GM13976 (cell line): ENCODE measurements around the gene NSDHL.

Experiments used
- DNase-seq: peaks from one replicate; pipeline ENCODE4 v3.0.0; 2012; ENCODE audit warnings: low spot score
- CTCF ChIP-seq: IDR thresholded peaks from 2 replicates; pipeline ENCODE4 v1.5.1; 2012; ENCODE audit warnings: borderline replicate concordance, mild to moderate bottlenecking; ENCODE audit not compliant: insufficient read depth; ENCODE audit errors: extremely low read depth, missing control alignments, control extremely low read depth
- in situ Hi-C: fragments of 300-500 bp; cut with MboI; formaldehyde crosslinking; loops from one replicate; pipeline ENCODE4 v1.12.0; 2022; ENCODE audit warnings: low sequenced_read_pairs, mixed read lengths, inconsistent platforms; ENCODE audit not compliant: unreplicated experiment

NSDHL gene

GRCh38 chrX:152817078-152817764 is 13.6 kb upstream of the NSDHL start:
- TF ChIP-seq CTCF: peak; percentile 26
- no peak for DNase-seq
- in situ Hi-C loops: loop anchor here (10.0 to 25.0 kb wide), 2 partner anchors 172 to 1055 kb away; no protein-coding TSS in a partner anchor

GRCh38 chrX:152818356-152818755 is 12.5 kb upstream of the NSDHL start:
- no peak for TF ChIP-seq CTCF
- DNase-seq: no peak
- in situ Hi-C loops: loop anchor here (10.0 to 25.0 kb wide), 2 partner anchors 174 to 1056 kb away; no protein-coding TSS in a partner anchor

- DNase-seq: no peak
- no peak for TF ChIP-seq CTCF
- in situ Hi-C loops: loop anchor here (10.0 to 25.0 kb wide), 2 partner anchors 174 to 1057 kb away; no protein-coding TSS in a partner anchor
Measured at GRCh38 chrX:152819266-152819665, 11.6 kb upstream of the NSDHL start.

- TF ChIP-seq CTCF: no peak
- no peak for DNase-seq
- in situ Hi-C loops: loop anchor here (10.0 to 25.0 kb wide), 2 partner anchors 175 to 1057 kb away; no protein-coding TSS in a partner anchor
Measured at GRCh38 chrX:152819732-152820131, 11.1 kb upstream of the NSDHL start.

GRCh38 chrX:152821145-152821765 is 9.6 kb upstream of the NSDHL start:
- peak; percentile 38 for TF ChIP-seq CTCF
- no peak for DNase-seq
- in situ Hi-C loops: loop anchor here (25.0 kb wide), 1 partner anchor 1059 kb away; no protein-coding TSS in a partner anchor

GRCh38 chrX:152822383-152823086 is 8.3 kb upstream of the NSDHL start:
- DNase-seq: no peak
- in situ Hi-C loops: loop anchor here (25.0 kb wide), 1 partner anchor 1060 kb away; no protein-coding TSS in a partner anchor
- TF ChIP-seq CTCF: no peak
